GM19025 (cell line): Measurements from ENCODE around the gene SPRR5.
A peak's percentile ranks its signal among the peaks of the same experiment; 100 is the strongest.

ENCODE experiments used
- ATAC-seq: cut with Tn5 transposase; IDR thresholded peaks from one replicate; pipeline ENCODE4 v1.9.1; 2021; ENCODE audit warnings: mild to moderate bottlenecking, low read depth, moderate library complexity; ENCODE audit not compliant: unreplicated experiment

SPRR5 gene

GRCh38 chr1:152942161-152942560 lies 4.8 kb upstream of the SPRR5 start:
- no peak for ATAC-seq

GRCh38 chr1:152946248-152946647 lies 758 bp upstream of the SPRR5 start:
- no peak for ATAC-seq

GRCh38 chr1:152951711-152952110 lies 4.7 kb downstream of the SPRR5 start:
- no peak for ATAC-seq

GRCh38 chr1:152953761-152954160 lies 6.8 kb downstream of the SPRR5 start:
- no peak for ATAC-seq

GRCh38 chr1:152954436-152954835 lies 7.4 kb downstream of the SPRR5 start:
- no peak for ATAC-seq

- no peak for ATAC-seq
Observed at GRCh38 chr1:152957561-152957960, 10.6 kb downstream of the SPRR5 start.

- ATAC-seq = no peak
Observed at GRCh38 chr1:152959273-152959672, 12.3 kb downstream of the SPRR5 start.

GRCh38 chr1:152959801-152960451 lies 12.9 kb downstream of the SPRR5 start:
- ATAC-seq = no peak

GRCh38 chr1:152960452-152961044 lies 13.5 kb downstream of the SPRR5 start:
- ATAC-seq = no peak

- no peak for ATAC-seq
Observed at GRCh38 chr1:152961226-152961891, 14.4 kb downstream of the SPRR5 start.

GRCh38 chr1:152962876-152963415 lies 15.9 kb downstream of the SPRR5 start:
- no peak for ATAC-seq

GRCh38 chr1:152964536-152964935 lies 17.5 kb downstream of the SPRR5 start:
- no peak for ATAC-seq

GRCh38 chr1:152965853-152966252 lies 18.8 kb downstream of the SPRR5 start:
- ATAC-seq = no peak

- no peak for ATAC-seq
Observed at GRCh38 chr1:152967201-152967600, 20.2 kb downstream of the SPRR5 start.

- peak; percentile 94 for ATAC-seq
Observed at GRCh38 chr1:152968248-152968647, 21.2 kb downstream of the SPRR5 start.

GRCh38 chr1:152969036-152969435 lies 22.0 kb downstream of the SPRR5 start:
- no peak for ATAC-seq

GRCh38 chr1:152970495-152970894 lies 23.5 kb downstream of the SPRR5 start, which contains the start of gene SPRR4:
Gene SPRR4, plus strand, starts transcription at chr1:152970648. Its CDS starts 1,243 bp downstream, at chr1:152971891.
- ATAC-seq = no peak

- ATAC-seq = no peak
Observed at GRCh38 chr1:152972196-152972886, 25.3 kb downstream of the SPRR5 start.

GRCh38 chr1:152976688-152977087 lies 29.7 kb downstream of the SPRR5 start:
- no peak for ATAC-seq

- no peak for ATAC-seq
Observed at GRCh38 chr1:152977614-152978013, 30.6 kb downstream of the SPRR5 start.

- ATAC-seq = no peak
Observed at GRCh38 chr1:152980676-152981075, 33.7 kb downstream of the SPRR5 start.
